HCT116 (cell line): ENCODE measurements around the gene ARRB2.

Source experiments
- EZH2 ChIP-seq: fragments of 200-600 bp; sonication (generic); IDR thresholded peaks from 2 replicates; pipeline ENCODE4 v1.6.1; 2017; ENCODE audit warnings: antibody characterized with exemption, mixed run types
- POLR2A ChIP-seq: IDR thresholded peaks from 2 replicates; pipeline ENCODE4 v1.7.0; 2011; ENCODE audit warnings: borderline replicate concordance; ENCODE audit not compliant: insufficient read depth, insufficient read length; ENCODE audit errors: extremely low read depth
- POLR2AphosphoS5 ChIP-seq: IDR thresholded peaks from 2 replicates; pipeline ENCODE4 v1.6.1; 2011; ENCODE audit warnings: mild to moderate bottlenecking, low read depth, low read length, moderate library complexity
- RAD21 ChIP-seq: IDR thresholded peaks from 2 replicates; pipeline ENCODE4 v1.6.1; 2012; ENCODE audit warnings: low read depth, mild to moderate bottlenecking
- ZBTB33 ChIP-seq: IDR thresholded peaks from 2 replicates; pipeline ENCODE4 v1.6.1; 2011; ENCODE audit warnings: mild to moderate bottlenecking, low read length, moderate library complexity; ENCODE audit not compliant: insufficient replicate concordance; ENCODE audit errors: extremely low read depth
- TF ChIP-seq, protein P1 (sequence below), 3 experiments: fragments of 200-600 bp in 1 of 3; sonication (generic) in 1 of 3; IDR thresholded peaks in 2 of 3; conservative IDR thresholded peaks in 1 of 3; 2 replicates each; pipeline ENCODE4 v1.5.1; 2012 to 2017; ENCODE audit warnings: low read depth in 2 of 3, low read length in 2 of 3, antibody characterized with exemption in 1 of 3, borderline replicate concordance in 1 of 3, control low read depth in 1 of 3, mild to moderate bottlenecking in 1 of 3, mixed read lengths in 1 of 3, mixed run types in 1 of 3, moderate library complexity in 1 of 3; ENCODE audit not compliant: insufficient read depth in 1 of 3
- TF ChIP-seq, protein P2 (sequence below): IDR thresholded peaks from 2 replicates; pipeline ENCODE4 v1.6.1; 2012; ENCODE audit warnings: low read depth

DNA sequence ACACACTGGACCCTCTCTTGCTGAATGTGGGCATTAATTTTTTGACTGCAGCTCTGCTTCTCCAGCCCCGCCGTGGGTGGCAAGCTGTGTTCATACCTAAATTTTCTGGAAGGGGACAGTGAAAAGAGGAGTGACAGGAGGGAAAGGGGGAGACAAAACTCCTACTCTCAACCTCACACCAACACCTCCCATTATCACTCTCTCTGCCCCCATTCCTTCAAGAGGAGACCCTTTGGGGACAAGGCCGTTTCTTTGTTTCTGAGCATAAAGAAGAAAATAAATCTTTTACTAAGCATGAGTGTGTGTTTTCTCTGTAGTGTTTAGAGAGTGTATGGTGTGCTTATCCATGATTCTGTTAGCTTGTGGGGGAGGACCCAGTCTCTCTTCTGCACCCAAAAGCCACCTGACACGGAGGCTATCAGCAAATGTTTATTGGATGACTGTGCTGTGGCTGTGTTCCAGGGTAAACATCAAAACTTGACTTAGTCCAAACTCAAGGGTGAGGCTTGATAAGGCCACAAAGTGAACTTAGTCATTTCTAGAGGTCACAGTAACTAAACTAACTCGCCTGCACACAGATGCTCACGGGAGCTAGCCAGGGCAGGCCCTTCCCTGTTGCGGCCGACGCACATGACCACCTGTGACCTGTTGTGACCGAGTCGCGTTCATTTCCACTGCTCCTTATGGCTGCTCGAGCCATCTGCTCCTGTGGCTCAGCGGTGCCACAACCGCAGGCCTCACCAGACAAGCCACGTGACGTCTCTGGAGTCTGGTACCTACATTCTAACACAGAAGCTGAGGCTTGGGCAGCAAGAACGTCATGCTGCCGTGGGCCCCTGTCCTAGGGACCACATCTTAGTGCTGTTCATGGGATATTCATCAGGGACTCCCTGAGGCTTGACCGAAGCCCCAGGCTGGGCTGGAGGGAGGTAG is 11.0 kb downstream of the ARRB2 start:
- TF ChIP-seq ZBTB33 (no peak), EZH2 (no peak), POLR2A (no peak), POLR2AphosphoS5 (peak; percentile 27; the same call in 1 of the 2 replicates), RAD21 (no peak)
- TF ChIP-seq, protein P1, sequence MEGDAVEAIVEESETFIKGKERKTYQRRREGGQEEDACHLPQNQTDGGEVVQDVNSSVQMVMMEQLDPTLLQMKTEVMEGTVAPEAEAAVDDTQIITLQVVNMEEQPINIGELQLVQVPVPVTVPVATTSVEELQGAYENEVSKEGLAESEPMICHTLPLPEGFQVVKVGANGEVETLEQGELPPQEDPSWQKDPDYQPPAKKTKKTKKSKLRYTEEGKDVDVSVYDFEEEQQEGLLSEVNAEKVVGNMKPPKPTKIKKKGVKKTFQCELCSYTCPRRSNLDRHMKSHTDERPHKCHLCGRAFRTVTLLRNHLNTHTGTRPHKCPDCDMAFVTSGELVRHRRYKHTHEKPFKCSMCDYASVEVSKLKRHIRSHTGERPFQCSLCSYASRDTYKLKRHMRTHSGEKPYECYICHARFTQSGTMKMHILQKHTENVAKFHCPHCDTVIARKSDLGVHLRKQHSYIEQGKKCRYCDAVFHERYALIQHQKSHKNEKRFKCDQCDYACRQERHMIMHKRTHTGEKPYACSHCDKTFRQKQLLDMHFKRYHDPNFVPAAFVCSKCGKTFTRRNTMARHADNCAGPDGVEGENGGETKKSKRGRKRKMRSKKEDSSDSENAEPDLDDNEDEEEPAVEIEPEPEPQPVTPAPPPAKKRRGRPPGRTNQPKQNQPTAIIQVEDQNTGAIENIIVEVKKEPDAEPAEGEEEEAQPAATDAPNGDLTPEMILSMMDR (IDR thresholded peaks at IDR 0.05 in 2 of 3, conservative IDR thresholded peaks at IDR 0.05 in 1 of 3; ENCODE audit: borderline replicate concordance in 1 of 3, insufficient read depth in 1 of 3, low read depth in 2 of 3, low read length in 2 of 3), result no peak
- TF ChIP-seq, protein P2, sequence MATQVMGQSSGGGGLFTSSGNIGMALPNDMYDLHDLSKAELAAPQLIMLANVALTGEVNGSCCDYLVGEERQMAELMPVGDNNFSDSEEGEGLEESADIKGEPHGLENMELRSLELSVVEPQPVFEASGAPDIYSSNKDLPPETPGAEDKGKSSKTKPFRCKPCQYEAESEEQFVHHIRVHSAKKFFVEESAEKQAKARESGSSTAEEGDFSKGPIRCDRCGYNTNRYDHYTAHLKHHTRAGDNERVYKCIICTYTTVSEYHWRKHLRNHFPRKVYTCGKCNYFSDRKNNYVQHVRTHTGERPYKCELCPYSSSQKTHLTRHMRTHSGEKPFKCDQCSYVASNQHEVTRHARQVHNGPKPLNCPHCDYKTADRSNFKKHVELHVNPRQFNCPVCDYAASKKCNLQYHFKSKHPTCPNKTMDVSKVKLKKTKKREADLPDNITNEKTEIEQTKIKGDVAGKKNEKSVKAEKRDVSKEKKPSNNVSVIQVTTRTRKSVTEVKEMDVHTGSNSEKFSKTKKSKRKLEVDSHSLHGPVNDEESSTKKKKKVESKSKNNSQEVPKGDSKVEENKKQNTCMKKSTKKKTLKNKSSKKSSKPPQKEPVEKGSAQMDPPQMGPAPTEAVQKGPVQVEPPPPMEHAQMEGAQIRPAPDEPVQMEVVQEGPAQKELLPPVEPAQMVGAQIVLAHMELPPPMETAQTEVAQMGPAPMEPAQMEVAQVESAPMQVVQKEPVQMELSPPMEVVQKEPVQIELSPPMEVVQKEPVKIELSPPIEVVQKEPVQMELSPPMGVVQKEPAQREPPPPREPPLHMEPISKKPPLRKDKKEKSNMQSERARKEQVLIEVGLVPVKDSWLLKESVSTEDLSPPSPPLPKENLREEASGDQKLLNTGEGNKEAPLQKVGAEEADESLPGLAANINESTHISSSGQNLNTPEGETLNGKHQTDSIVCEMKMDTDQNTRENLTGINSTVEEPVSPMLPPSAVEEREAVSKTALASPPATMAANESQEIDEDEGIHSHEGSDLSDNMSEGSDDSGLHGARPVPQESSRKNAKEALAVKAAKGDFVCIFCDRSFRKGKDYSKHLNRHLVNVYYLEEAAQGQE, result no peak
